CD4-positive, alpha-beta memory T cell (primary cell): ENCODE results near the gene ARMC8. TPM values are rescaled to one million over a fixed set of nuclear protein-coding genes. Genes with fewer than 3 reads are reported as not detected.

Experiments
- CTCF ChIA-PET: fragments of 350-600 bp; sonication (Branson Sonifier 250); formaldehyde crosslinking; loops from one replicate; lab custom pipeline; 2021; ENCODE audit warnings: inconsistent platforms; ENCODE audit not compliant: partially characterized antibody; lab: Charles Lee
- POLR2A ChIA-PET: fragments of 350-600 bp; sonication (Branson Sonifier 250); formaldehyde crosslinking; loops from one replicate; lab custom pipeline; 2021; ENCODE audit not compliant: partially characterized antibody; lab: Charles Lee
- DNase-seq, 5 donors: peaks; one replicate each; pipeline versions ENCODE4 v3.0.0 to v3.0.0-alpha.2; 2020 to 2022; ENCODE audit warnings: mixed read lengths in 1 of 5
- H3K27ac ChIP-seq: one replicate; pipeline ENCODE4 v1.7.0; 2013; ENCODE audit warnings: low read depth, low read length
- H3K27me3 ChIP-seq: 2 replicates; pipeline ENCODE4 v1.7.0; 2013; ENCODE audit warnings: mild to moderate bottlenecking, low read length, moderate library complexity; ENCODE audit not compliant: insufficient read depth
- H3K36me3 ChIP-seq: 2 replicates; pipeline ENCODE4 v1.7.0; 2013; ENCODE audit warnings: mild to moderate bottlenecking, low read length, moderate library complexity; ENCODE audit not compliant: insufficient read depth
- H3K4me1 ChIP-seq: 2 replicates; pipeline ENCODE4 v1.7.0; 2013; ENCODE audit warnings: mild to moderate bottlenecking, low read length, moderate library complexity; ENCODE audit not compliant: insufficient read depth
- H3K4me3 ChIP-seq, 2 donors: one replicate each; pipeline ENCODE4 v1.7.0; 2013; ENCODE audit warnings: low read length in 2 of 2, mild to moderate bottlenecking in 1 of 2
- H3K9me3 ChIP-seq, 2 donors: one replicate each; pipeline ENCODE4 v1.7.0; 2013; ENCODE audit warnings: low read length in 2 of 2, control low read depth in 1 of 2; ENCODE audit not compliant: control insufficient read depth in 1 of 2
- H3K27ac Mint-ChIP-seq, 7 donors: one replicate each; pipeline ENCODE4 v1.8.0; 2020 to 2021; ENCODE audit warnings: mixed read lengths in 7 of 7, mild to moderate bottlenecking in 6 of 7, inconsistent platforms in 3 of 7, moderate library complexity in 3 of 7
- H3K27me3 Mint-ChIP-seq, 2 donors: one replicate each; pipeline ENCODE4 v1.8.0; 2020 to 2021; ENCODE audit warnings: mixed read lengths in 2 of 2
- H3K36me3 Mint-ChIP-seq, 2 donors: one replicate each; pipeline ENCODE4 v1.8.0; 2020 to 2021; ENCODE audit warnings: mixed read lengths in 2 of 2, inconsistent platforms in 1 of 2, mild to moderate bottlenecking in 1 of 2
- H3K4me1 Mint-ChIP-seq, 4 donors: one replicate each; pipeline ENCODE4 v1.8.0; 2020 to 2021; ENCODE audit warnings: mixed read lengths in 4 of 4, mild to moderate bottlenecking in 1 of 4
- H3K4me3 Mint-ChIP-seq, 8 donors: one replicate each; pipeline ENCODE4 v1.8.0; 2020 to 2021; ENCODE audit warnings: mixed read lengths in 8 of 8, mild to moderate bottlenecking in 7 of 8, moderate library complexity in 6 of 8, inconsistent platforms in 3 of 8
- H3K9me3 Mint-ChIP-seq, 8 donors: one replicate each; pipeline ENCODE4 v1.8.0; 2020 to 2021; ENCODE audit warnings: mixed read lengths in 8 of 8, mild to moderate bottlenecking in 5 of 8, inconsistent platforms in 3 of 8, moderate library complexity in 1 of 8
- intact Hi-C: fragments of 100-400 bp; cut with micrococcal nuclease; formaldehyde crosslinking; loops from one replicate; pipeline ENCODE4 v1.15.1; 2023
- polyA plus RNA-seq, 2 donors: library from polyadenylated mRNA; unstranded; fragments of 300-500 nt; fragmentation: Illumina TruSeq; gene quantifications; one replicate each; pipeline ENCODE4 v1.2.3, GENCODE V29; 2021
- total RNA-seq, 2 experiments: library from RNA; stranded (reverse); gene quantifications; one replicate each; pipeline ENCODE4 v1.2.3, GENCODE V29; 2021

Gene ARMC8
- total and polyA plus RNA-seq, 4 experiments from 2014 or later = 52.0 to 72.6 (median 62.2) TPM

DNA sequence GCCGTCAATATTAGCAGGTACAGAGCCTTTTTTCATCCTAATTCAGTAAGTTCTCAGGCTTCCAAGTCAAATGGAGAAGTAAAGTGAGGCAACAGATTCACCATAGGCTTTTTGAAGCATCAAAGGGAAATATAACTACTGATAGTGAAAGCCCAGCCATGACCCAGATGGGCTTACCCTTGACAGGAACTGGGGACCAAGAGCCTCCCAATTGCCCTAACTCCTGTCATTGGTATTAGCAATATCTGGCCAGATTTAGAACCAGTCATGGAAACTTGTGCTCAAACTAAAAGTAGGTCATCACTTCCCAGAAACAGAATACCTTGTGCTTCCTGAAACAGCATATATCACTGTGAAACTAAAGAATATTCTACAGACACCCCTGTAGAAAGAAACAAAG is 109.5 kb downstream of the ARMC8 start:
- intact Hi-C loops = no loop called here
- ChIA-PET CTCF (interaction anchor here (1.9 kb wide), 1 partner anchor 32 kb away, joined by 4 read pairs; no protein-coding TSS in a partner anchor), POLR2A (interaction anchor here (1.1 kb wide), 1 partner anchor 8 kb away, joined by 3 read pairs; no protein-coding TSS in a partner anchor)
- Mint-ChIP-seq H3K36me3 (peaks cover 34 to 47% of the 10 kb centered on the region in 2 donors), H3K27ac (peak overlapping the region in 5 of 7 donors; percentile 7 to 75 (median 58)), H3K4me3 (peak overlapping the region in 5 of 8 donors; percentile 3 to 57 (median 31)), H3K9me3 (no peaks in the 10 kb centered on the region), H3K27me3 (no peaks in the 10 kb centered on the region), H3K4me1 (peaks cover 7 to 24% (median 13%) of the 10 kb centered on the region in 4 donors)
- Histone ChIP-seq H3K27me3 (no peaks in the 10 kb centered on the region), H3K36me3 (peaks cover 11% of the 10 kb centered on the region), H3K4me3 (no peak overlapping the region), H3K9me3 (no peaks in the 10 kb centered on the region), H3K27ac (no peak overlapping the region), H3K4me1 (peaks cover 16% of the 10 kb centered on the region)
- no peak for DNase-seq

DNA sequence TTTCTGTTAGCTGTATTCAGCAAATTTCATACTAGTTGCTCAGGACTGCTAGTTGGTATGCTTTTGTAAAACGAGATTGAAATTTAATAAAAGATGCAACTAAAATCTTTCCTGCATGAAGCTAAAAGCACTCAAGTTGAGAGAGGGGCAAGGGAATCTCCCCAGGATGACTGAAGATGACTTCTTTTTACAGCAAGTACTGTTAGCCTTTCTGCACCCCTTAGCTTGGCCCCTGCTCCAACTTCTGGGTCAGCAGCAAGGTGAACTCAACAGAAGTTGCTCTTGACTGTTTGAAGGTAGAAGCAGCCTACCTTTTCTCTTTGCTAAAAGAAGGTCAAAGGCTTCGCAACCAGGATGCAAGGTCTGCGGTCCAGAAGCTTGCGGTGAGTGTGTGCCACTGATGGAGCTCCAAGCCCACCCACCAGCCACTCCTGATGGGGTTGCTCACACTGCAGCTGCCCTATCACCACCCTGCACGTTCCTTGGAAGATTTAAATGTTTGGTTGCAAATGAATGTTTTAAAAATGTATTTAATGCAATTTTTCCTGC is 110.0 kb downstream of the ARMC8 start:
- Mint-ChIP-seq H3K9me3 (no peaks in the 10 kb centered on the region), H3K27me3 (no peaks in the 10 kb centered on the region), H3K36me3 (peaks cover 31 to 46% of the 10 kb centered on the region in 2 donors), H3K4me1 (peaks cover 7 to 24% (median 13%) of the 10 kb centered on the region in 4 donors), H3K27ac (peak overlapping the region; percentile 7 to 81 (median 72)), H3K4me3 (peak overlapping the region in 6 of 8 donors; percentile 3 to 59 (median 26))
- CTCF ChIA-PET = interaction anchor here (1.9 kb wide), 1 partner anchor 31 kb away, joined by 4 read pairs; no protein-coding TSS in a partner anchor
- Histone ChIP-seq H3K4me1 (peaks cover 16% of the 10 kb centered on the region), H3K27me3 (no peaks in the 10 kb centered on the region), H3K36me3 (peaks cover 11% of the 10 kb centered on the region), H3K9me3 (no peaks in the 10 kb centered on the region), H3K4me3 (no peak overlapping the region), H3K27ac (no peak overlapping the region)
- intact Hi-C loops = no loop called here
- DNase-seq = peak in 1 of 5 donors; percentile 5
- POLR2A ChIA-PET = interaction anchor here (1.1 kb wide), 1 partner anchor 7 kb away, joined by 3 read pairs; no protein-coding TSS in a partner anchor

- H3K4me3 ChIP-seq = no peak overlapping the region
- ChIA-PET CTCF (interaction anchor here (1.2 kb wide), 1 partner anchor 29 kb away, joined by 4 read pairs; no protein-coding TSS in a partner anchor), POLR2A (no interaction called here)
- peaks cover 9% of the 10 kb centered on the region for H3K36me3 ChIP-seq
- H3K9me3 ChIP-seq = no peaks in the 10 kb centered on the region
- no peaks in the 10 kb centered on the region for H3K27me3 ChIP-seq
- H3K27ac Mint-ChIP-seq = peak overlapping the region in 4 of 7 donors; percentile 8 to 81 (median 59)
- no peak for DNase-seq
- H3K4me1 ChIP-seq = peaks cover 16% of the 10 kb centered on the region
- H3K4me3 Mint-ChIP-seq = no peak overlapping the region
- no peaks in the 10 kb centered on the region for H3K27me3 Mint-ChIP-seq
- intact Hi-C loops = no loop called here
- peaks cover 25 to 41% of the 10 kb centered on the region in 2 donors for H3K36me3 Mint-ChIP-seq
- H3K9me3 Mint-ChIP-seq = no peaks in the 10 kb centered on the region
- peaks cover 7 to 24% (median 13%) of the 10 kb centered on the region in 4 donors for H3K4me1 Mint-ChIP-seq
- no peak overlapping the region for H3K27ac ChIP-seq
These were observed 110.8 kb downstream of the ARMC8 start for GRCh38 chr3:138297876-138298275.

DNA sequence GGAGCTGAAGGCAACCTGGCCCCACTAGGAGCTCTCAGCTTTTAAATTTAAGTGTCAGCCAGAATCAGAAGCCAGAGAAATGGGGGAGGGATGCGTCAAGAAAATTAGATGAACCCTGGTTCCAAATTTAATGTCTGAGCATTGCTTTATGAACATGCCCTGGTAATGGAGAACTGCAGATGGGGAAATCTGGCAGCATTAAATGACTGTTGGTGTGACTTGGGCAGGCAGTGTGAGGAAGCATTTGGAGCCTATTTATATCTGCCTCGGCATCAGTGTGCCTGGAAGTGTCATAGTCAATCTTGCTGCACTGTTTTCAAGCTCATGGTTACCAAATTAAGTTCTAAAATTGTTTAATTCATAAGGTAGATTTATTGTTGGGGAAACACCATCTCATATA is 113.5 kb downstream of the ARMC8 start:
- Histone ChIP-seq H3K27me3 (no peaks in the 10 kb centered on the region), H3K4me3 (no peak overlapping the region), H3K4me1 (peaks cover 13% of the 10 kb centered on the region), H3K27ac (no peak overlapping the region), H3K9me3 (no peaks in the 10 kb centered on the region), H3K36me3 (peaks cover 4% of the 10 kb centered on the region)
- Mint-ChIP-seq H3K9me3 (peaks cover 0 to 1% (median 0%) of the 10 kb centered on the region in 8 donors), H3K4me3 (no peak overlapping the region), H3K4me1 (peaks cover 5 to 18% (median 12%) of the 10 kb centered on the region in 4 donors), H3K27ac (no peak overlapping the region), H3K27me3 (no peaks in the 10 kb centered on the region), H3K36me3 (peaks cover 10 to 19% of the 10 kb centered on the region in 2 donors)
- POLR2A ChIA-PET = no interaction called here
- intact Hi-C loops = no loop called here
- DNase-seq = no peak
- CTCF ChIA-PET = no interaction called here

DNA sequence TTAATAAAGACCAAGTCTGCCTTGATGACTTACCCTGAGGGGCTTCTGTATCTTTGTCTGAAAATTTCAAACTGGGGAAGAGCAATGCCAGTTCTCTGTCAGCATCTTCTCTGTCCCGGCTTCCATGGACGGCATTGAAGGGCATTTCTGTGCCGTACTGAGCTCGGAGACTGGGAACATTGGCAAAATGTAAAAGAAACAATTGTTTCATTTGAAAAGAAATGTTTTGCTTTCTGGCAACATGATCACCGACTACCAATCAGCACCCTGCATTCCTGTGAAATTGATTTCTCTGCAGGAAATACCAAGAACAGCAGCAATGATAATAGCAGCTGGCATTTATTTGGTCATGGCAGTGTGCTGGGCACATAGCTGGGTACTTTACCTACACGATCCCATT is 116.4 kb downstream of the ARMC8 start:
- POLR2A ChIA-PET = no interaction called here
- H3K9me3 ChIP-seq = peaks cover 4 to 9% of the 10 kb centered on the region in 2 donors
- H3K27ac ChIP-seq = no peak overlapping the region
- peaks cover 1 to 2% of the 10 kb centered on the region in 2 donors for H3K27me3 Mint-ChIP-seq
- intact Hi-C loops = no loop called here
- no peak overlapping the region for H3K4me3 ChIP-seq
- no peaks in the 10 kb centered on the region for H3K4me1 ChIP-seq
- no peaks in the 10 kb centered on the region for H3K27me3 ChIP-seq
- H3K27ac Mint-ChIP-seq = no peak overlapping the region
- CTCF ChIA-PET = interaction anchor here (1.0 to 1.3 kb wide), 2 partner anchors 10 to 26 kb away, joined by 3 read pairs; no protein-coding TSS in a partner anchor
- H3K4me1 Mint-ChIP-seq = peaks cover 0 to 1% (median 0%) of the 10 kb centered on the region in 4 donors
- DNase-seq = no peak
- H3K36me3 ChIP-seq = no peaks in the 10 kb centered on the region
- H3K36me3 Mint-ChIP-seq = peaks cover 18 to 19% of the 10 kb centered on the region in 2 donors
- H3K4me3 Mint-ChIP-seq = no peak overlapping the region
- H3K9me3 Mint-ChIP-seq = peaks cover 0 to 19% (median 14%) of the 10 kb centered on the region in 8 donors

- Histone ChIP-seq H3K27ac (no peak overlapping the region), H3K4me3 (no peak overlapping the region), H3K4me1 (no peaks in the 10 kb centered on the region), H3K27me3 (no peaks in the 10 kb centered on the region), H3K36me3 (no peaks in the 10 kb centered on the region), H3K9me3 (peaks cover 5 to 10% of the 10 kb centered on the region in 2 donors)
- ChIA-PET POLR2A (no interaction called here), CTCF (no interaction called here)
- Mint-ChIP-seq H3K27me3 (peaks cover 2 to 5% of the 10 kb centered on the region in 2 donors), H3K4me1 (no peaks in the 10 kb centered on the region), H3K27ac (peak overlapping the region in 1 of 7 donors; percentile 46), H3K4me3 (peak overlapping the region in 2 of 8 donors; percentile 22 to 34), H3K36me3 (peaks cover 20 to 29% of the 10 kb centered on the region in 2 donors), H3K9me3 (peaks cover 9 to 50% (median 42%) of the 10 kb centered on the region in 8 donors)
- intact Hi-C loops = no loop called here
- no peak for DNase-seq
These were observed 120.8 kb downstream of the ARMC8 start for GRCh38 chr3:138307899-138308298.

- ChIA-PET POLR2A (no interaction called here), CTCF (no interaction called here)
- peaks cover 5 to 10% of the 10 kb centered on the region in 2 donors for H3K9me3 ChIP-seq
- H3K27ac Mint-ChIP-seq = no peak overlapping the region
- no peak overlapping the region for H3K4me3 Mint-ChIP-seq
- H3K27me3 Mint-ChIP-seq = peaks cover 2 to 5% of the 10 kb centered on the region in 2 donors
- H3K27ac ChIP-seq = no peak overlapping the region
- intact Hi-C loops = no loop called here
- no peak for DNase-seq
- H3K4me1 ChIP-seq = no peaks in the 10 kb centered on the region
- H3K4me3 ChIP-seq = no peak overlapping the region
- H3K9me3 Mint-ChIP-seq = peaks cover 9 to 50% (median 42%) of the 10 kb centered on the region in 8 donors
- no peaks in the 10 kb centered on the region for H3K27me3 ChIP-seq
- no peaks in the 10 kb centered on the region for H3K4me1 Mint-ChIP-seq
- H3K36me3 ChIP-seq = no peaks in the 10 kb centered on the region
- peaks cover 20 to 29% of the 10 kb centered on the region in 2 donors for H3K36me3 Mint-ChIP-seq
These were observed 121.7 kb downstream of the ARMC8 start for GRCh38 chr3:138308783-138309182.
